OCI-LY1 (cell line): ENCODE results near the gene PATZ1.

Source experiments
- H2AFZ ChIP-seq: fragments of 200-600 bp; sonication (generic), shearing (Covaris generic); 2 replicates; pipeline ENCODE4 v1.6.0; 2014; ENCODE audit warnings: antibody characterized with exemption, mild to moderate bottlenecking, low read length
- H3F3A ChIP-seq: fragments of 200-600 bp; sonication (generic), shearing (Covaris generic); 2 replicates; pipeline ENCODE4 v1.6.0; 2014; ENCODE audit warnings: mild to moderate bottlenecking, antibody characterized with exemption, low read length, moderate library complexity; ENCODE audit not compliant: insufficient read depth
- H3K27ac ChIP-seq: fragments of 200-600 bp; sonication (generic); 2 replicates; pipeline ENCODE4 v1.5.1; 2014; ENCODE audit warnings: low read length, mixed run types, mild to moderate bottlenecking, low read depth; ENCODE audit not compliant: poor library complexity, severe bottlenecking
- H3K27me3 ChIP-seq: fragments of 200-600 bp; sonication (generic); 2 replicates; pipeline ENCODE4 v1.6.0; 2014; ENCODE audit warnings: antibody characterized with exemption, mild to moderate bottlenecking, low read length, moderate library complexity; ENCODE audit not compliant: insufficient read depth
- H3K36me3 ChIP-seq: fragments of 200-600 bp; sonication (generic); 2 replicates; pipeline ENCODE4 v1.6.1; 2014; ENCODE audit warnings: mild to moderate bottlenecking, antibody characterized with exemption, low read length, moderate library complexity, mixed read lengths; ENCODE audit not compliant: insufficient read depth
- H3K4me1 ChIP-seq: fragments of 200-600 bp; sonication (generic); 2 replicates; pipeline ENCODE4 v1.5.1; 2014; ENCODE audit warnings: mild to moderate bottlenecking, low read length, moderate library complexity; ENCODE audit not compliant: insufficient read depth, severe bottlenecking
- H3K4me2 ChIP-seq: fragments of 200-600 bp; sonication (generic), shearing (Covaris generic); 2 replicates; pipeline ENCODE4 v1.6.1; 2014; ENCODE audit warnings: low read length
- H3K4me3 ChIP-seq: fragments of 200-600 bp; sonication (generic); 2 replicates; pipeline ENCODE4 v1.5.1; 2014; ENCODE audit warnings: low read length, low read depth, mild to moderate bottlenecking, mixed read lengths; ENCODE audit not compliant: poor library complexity, severe bottlenecking
- H3K79me2 ChIP-seq: fragments of 200-600 bp; shearing (Covaris generic); 2 replicates; pipeline ENCODE4 v1.6.1; 2016; ENCODE audit warnings: mixed run types, low read length, mixed read lengths; ENCODE audit not compliant: insufficient read depth
- H3K9ac ChIP-seq: fragments of 200-600 bp; sonication (generic), shearing (Covaris generic); 2 replicates; pipeline ENCODE4 v1.6.1; 2014; ENCODE audit warnings: mild to moderate bottlenecking, low read length, mixed read lengths
- H3K9me2 ChIP-seq: fragments of 200-600 bp; sonication (generic), shearing (Covaris generic); 2 replicates; pipeline ENCODE4 v1.6.1; 2014; ENCODE audit warnings: low read depth, mild to moderate bottlenecking, low read length, mixed read lengths
- H3K9me3 ChIP-seq: fragments of 200-600 bp; shearing (Covaris generic); 2 replicates; pipeline ENCODE4 v1.6.1; 2014; ENCODE audit warnings: low read length, mixed read lengths
- H4K20me1 ChIP-seq: fragments of 200-600 bp; sonication (generic), shearing (Covaris generic); 2 replicates; pipeline ENCODE4 v1.6.0; 2016; ENCODE audit warnings: mild to moderate bottlenecking, low read length; ENCODE audit not compliant: insufficient read depth
- EZH2 ChIP-seq: fragments of 200-600 bp; sonication (generic), shearing (Covaris generic); IDR thresholded peaks from 2 replicates; pipeline ENCODE4 v1.8.0; 2017; ENCODE audit warnings: borderline replicate concordance, mixed run types, mild to moderate bottlenecking, antibody characterized with exemption, low read length, moderate library complexity, mixed read lengths
- TF ChIP-seq, protein P1 (sequence below): fragments of 200-600 bp; sonication (generic), shearing (Covaris generic); IDR thresholded peaks from 2 replicates; pipeline ENCODE4 v1.5.1; 2017; ENCODE audit warnings: mild to moderate bottlenecking, antibody characterized with exemption, low read length, moderate library complexity, mixed read lengths

PATZ1 gene

GRCh38 chr22:31290494-31291471 lies 55.4 kb downstream of the PATZ1 start:
- Histone ChIP-seq H2AFZ (no peak overlapping the region), H3K27ac (peak overlapping the region; percentile 96)

DNA sequence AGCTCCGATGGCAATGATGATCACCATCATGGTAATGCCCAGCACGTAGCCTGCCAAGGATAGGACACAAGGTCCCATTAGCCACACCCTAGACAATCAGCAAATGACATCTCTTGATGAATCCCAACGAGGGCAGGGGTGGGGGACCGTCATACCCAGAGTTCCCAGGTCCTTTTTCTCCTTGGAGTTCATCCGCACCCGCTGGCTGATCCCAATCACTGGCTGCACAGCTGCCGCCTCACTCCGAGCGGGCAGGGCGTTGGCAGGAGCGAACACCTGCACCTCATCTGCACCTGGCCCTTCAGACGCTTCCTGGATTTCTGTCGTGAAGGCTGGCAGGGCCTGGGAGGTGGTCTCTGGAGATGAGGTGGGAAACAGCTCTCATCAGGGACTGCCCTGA lies 56.8 kb downstream of the PATZ1 start:
- H3K4me3 ChIP-seq = peak overlapping the region; percentile 87
- peak overlapping the region; percentile 96 for H3K27ac ChIP-seq
- H3K4me2 ChIP-seq = peak overlapping the region; percentile 78
- H3K9ac ChIP-seq = peak overlapping the region; percentile 70
- peaks cover 46% of the 10 kb centered on the region; the same call in 1 of the 2 replicates for H3K36me3 ChIP-seq
- no peaks in the 10 kb centered on the region for H4K20me1 ChIP-seq
- H2AFZ ChIP-seq = no peak overlapping the region
- H3K9me3 ChIP-seq = no peaks in the 10 kb centered on the region
- no peaks in the 10 kb centered on the region for H3K79me2 ChIP-seq
- no peaks in the 10 kb centered on the region for H3K27me3 ChIP-seq
- no peak for TF ChIP-seq EZH2
- TF ChIP-seq, protein P1, sequence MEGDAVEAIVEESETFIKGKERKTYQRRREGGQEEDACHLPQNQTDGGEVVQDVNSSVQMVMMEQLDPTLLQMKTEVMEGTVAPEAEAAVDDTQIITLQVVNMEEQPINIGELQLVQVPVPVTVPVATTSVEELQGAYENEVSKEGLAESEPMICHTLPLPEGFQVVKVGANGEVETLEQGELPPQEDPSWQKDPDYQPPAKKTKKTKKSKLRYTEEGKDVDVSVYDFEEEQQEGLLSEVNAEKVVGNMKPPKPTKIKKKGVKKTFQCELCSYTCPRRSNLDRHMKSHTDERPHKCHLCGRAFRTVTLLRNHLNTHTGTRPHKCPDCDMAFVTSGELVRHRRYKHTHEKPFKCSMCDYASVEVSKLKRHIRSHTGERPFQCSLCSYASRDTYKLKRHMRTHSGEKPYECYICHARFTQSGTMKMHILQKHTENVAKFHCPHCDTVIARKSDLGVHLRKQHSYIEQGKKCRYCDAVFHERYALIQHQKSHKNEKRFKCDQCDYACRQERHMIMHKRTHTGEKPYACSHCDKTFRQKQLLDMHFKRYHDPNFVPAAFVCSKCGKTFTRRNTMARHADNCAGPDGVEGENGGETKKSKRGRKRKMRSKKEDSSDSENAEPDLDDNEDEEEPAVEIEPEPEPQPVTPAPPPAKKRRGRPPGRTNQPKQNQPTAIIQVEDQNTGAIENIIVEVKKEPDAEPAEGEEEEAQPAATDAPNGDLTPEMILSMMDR = no peak
- no peaks in the 10 kb centered on the region for H3K9me2 ChIP-seq
- peaks cover 68% of the 10 kb centered on the region for H3K4me1 ChIP-seq
- peaks cover 6% of the 10 kb centered on the region; the same call in 1 of the 2 replicates for H3F3A ChIP-seq

More at GRCh38 chr22:31290494-31291471, 55.4 kb downstream of the PATZ1 start:
- Histone ChIP-seq H4K20me1 (no peaks in the 10 kb centered on the region), H3K79me2 (no peaks in the 10 kb centered on the region), H3K4me1 (peaks cover 70% of the 10 kb centered on the region), H3K4me3 (peak overlapping the region; percentile 87), H3K9me3 (no peaks in the 10 kb centered on the region), H3K36me3 (peaks cover 32% of the 10 kb centered on the region; the same call in 1 of the 2 replicates), H3K4me2 (peak overlapping the region; percentile 78), H3K9me2 (no peaks in the 10 kb centered on the region), H3K9ac (peak overlapping the region; percentile 91), H3F3A (peaks cover 6% of the 10 kb centered on the region; the same call in 1 of the 2 replicates), H3K27me3 (no peaks in the 10 kb centered on the region)
- TF ChIP-seq, protein P1 = no peak
- TF ChIP-seq EZH2 = no peak

GRCh38 chr22:31288496-31289240 lies 57.5 kb downstream of the PATZ1 start:
- peak overlapping the region; percentile 87 for H3K4me3 ChIP-seq
- TF ChIP-seq EZH2 = no peak
- TF ChIP-seq, protein P1 = no peak
- H3K79me2 ChIP-seq = no peaks in the 10 kb centered on the region
- H3K4me1 ChIP-seq = peaks cover 61% of the 10 kb centered on the region
- H3K9me2 ChIP-seq = no peaks in the 10 kb centered on the region
- H3K27ac ChIP-seq = peak overlapping the region; percentile 96
- peak overlapping the region; percentile 78 for H3K4me2 ChIP-seq
- H3K9ac ChIP-seq = peak overlapping the region; percentile 70
- H2AFZ ChIP-seq = no peak overlapping the region
- no peaks in the 10 kb centered on the region for H3K27me3 ChIP-seq
- H3F3A ChIP-seq = peaks cover 6% of the 10 kb centered on the region; the same call in 1 of the 2 replicates
- H4K20me1 ChIP-seq = no peaks in the 10 kb centered on the region
- H3K9me3 ChIP-seq = no peaks in the 10 kb centered on the region
- peaks cover 52% of the 10 kb centered on the region; the same call in 1 of the 2 replicates for H3K36me3 ChIP-seq
